ENCODE measurements around the gene ZPR1. TPM values are rescaled to one million over a fixed set of nuclear protein-coding genes. Genes with fewer than 3 reads are reported as not detected.

Gene ZPR1
- total and polyA plus RNA-seq, 2 donors (not counting 1 experiment from before 2014, with no cell fraction given) = 17.9 to 63.1 TPM

DNA sequence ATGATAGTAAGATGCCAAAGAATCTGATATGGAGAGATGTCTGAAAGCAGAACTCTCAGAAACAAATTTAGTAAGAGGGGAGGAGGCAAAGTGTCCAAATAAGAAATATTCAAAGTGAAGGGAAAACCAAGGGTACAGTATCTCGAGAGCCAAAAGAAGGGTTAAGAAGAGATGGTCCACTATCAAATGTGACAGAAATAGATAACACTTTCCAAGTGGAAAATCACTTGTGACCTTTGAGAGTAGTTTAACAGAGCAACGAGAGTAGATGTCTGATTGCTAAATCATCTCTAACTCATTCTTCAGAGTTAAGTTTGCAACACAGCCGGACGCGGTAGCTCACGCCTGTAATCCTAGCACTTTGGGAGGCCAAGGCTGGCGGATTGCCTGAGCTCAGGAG lies 10.8 kb downstream of the ZPR1 start:
- ChIA-PET CTCF (interaction anchor here (1.2 kb wide), 1 partner anchor 10 kb away, joined by 4 read pairs; no protein-coding TSS in a partner anchor), POLR2A (no interaction called here)
- Histone ChIP-seq H3K27ac (ENCODE audit: low read length in 2 of 2) (no peak overlapping the region), H2AFZ (ENCODE audit: insufficient read depth, low read depth, low read length, poor library complexity, severe bottlenecking) (no peak overlapping the region), H3K79me2 (ENCODE audit: control insufficient read depth, insufficient read depth, low read length) (peaks cover 7% of the 10 kb centered on the region), H3K36me3 (replicated peaks in 1 of 2; ENCODE audit: control extremely low read depth in 1 of 2, control insufficient read depth in 1 of 2, extremely low read depth in 1 of 2, insufficient read depth in 2 of 2, low read length in 1 of 2) (peaks cover 6 to 51% of the 10 kb centered on the region in 2 experiments), H3K27me3 (replicated peaks in 1 of 4; ENCODE audit: control extremely low read depth in 1 of 4, control insufficient read depth in 3 of 4, insufficient read depth in 4 of 4, low read length in 3 of 4) (no peaks in the 10 kb centered on the region), H3K4me3 (ENCODE audit: control extremely low read depth in 1 of 5, extremely low read depth in 1 of 5, insufficient read depth in 1 of 5, low read depth in 2 of 5, low read length in 4 of 5) (no peak overlapping the region), H3K4me2 (replicated peaks; ENCODE audit: low read depth, low read length, poor library complexity, severe bottlenecking) (no peak overlapping the region), H3K9ac (ENCODE audit: low read length) (no peak overlapping the region), H3K9me3 (ENCODE audit: control extremely low read depth in 1 of 3, control insufficient read depth in 2 of 3, insufficient read depth in 1 of 3, low read length in 2 of 3) (no peaks in the 10 kb centered on the region), H4K20me1 (ENCODE audit: control insufficient read depth, insufficient read depth, low read length, poor library complexity, severe bottlenecking) (no peaks in the 10 kb centered on the region), H3K4me1 (ENCODE audit: control insufficient read depth in 2 of 2, insufficient read depth in 2 of 2, low read length in 2 of 2) (peaks cover 10 to 15% of the 10 kb centered on the region in 2 donors)
- 98% methylated on average over 5 of the region's 7 CpGs for WGBS (ENCODE audit: insufficient coverage)
- no peak for TF ChIP-seq EZH2 (IDR thresholded peaks at IDR 0.05; ENCODE audit: borderline replicate concordance, insufficient read depth, low read depth, low read length, poor library complexity, severe bottlenecking)
- TF ChIP-seq, protein P1, sequence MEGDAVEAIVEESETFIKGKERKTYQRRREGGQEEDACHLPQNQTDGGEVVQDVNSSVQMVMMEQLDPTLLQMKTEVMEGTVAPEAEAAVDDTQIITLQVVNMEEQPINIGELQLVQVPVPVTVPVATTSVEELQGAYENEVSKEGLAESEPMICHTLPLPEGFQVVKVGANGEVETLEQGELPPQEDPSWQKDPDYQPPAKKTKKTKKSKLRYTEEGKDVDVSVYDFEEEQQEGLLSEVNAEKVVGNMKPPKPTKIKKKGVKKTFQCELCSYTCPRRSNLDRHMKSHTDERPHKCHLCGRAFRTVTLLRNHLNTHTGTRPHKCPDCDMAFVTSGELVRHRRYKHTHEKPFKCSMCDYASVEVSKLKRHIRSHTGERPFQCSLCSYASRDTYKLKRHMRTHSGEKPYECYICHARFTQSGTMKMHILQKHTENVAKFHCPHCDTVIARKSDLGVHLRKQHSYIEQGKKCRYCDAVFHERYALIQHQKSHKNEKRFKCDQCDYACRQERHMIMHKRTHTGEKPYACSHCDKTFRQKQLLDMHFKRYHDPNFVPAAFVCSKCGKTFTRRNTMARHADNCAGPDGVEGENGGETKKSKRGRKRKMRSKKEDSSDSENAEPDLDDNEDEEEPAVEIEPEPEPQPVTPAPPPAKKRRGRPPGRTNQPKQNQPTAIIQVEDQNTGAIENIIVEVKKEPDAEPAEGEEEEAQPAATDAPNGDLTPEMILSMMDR (IDR thresholded peaks at IDR 0.05) = no peak
- intact Hi-C loops (cut with micrococcal nuclease) = no loop called here
- peaks cover 17% of the 10 kb centered on the region for H3K4me1 Mint-ChIP-seq
- no peak overlapping the region for H3K27ac Mint-ChIP-seq
- ATAC-seq (ENCODE audit: low read depth) (no peak), DNase-seq (no peak)
- no peak overlapping the region for H3K4me3 Mint-ChIP-seq
- H3K27me3 Mint-ChIP-seq = no peaks in the 10 kb centered on the region
- H3K9me3 Mint-ChIP-seq (ENCODE audit: insufficient read depth) = no peaks in the 10 kb centered on the region

DNA sequence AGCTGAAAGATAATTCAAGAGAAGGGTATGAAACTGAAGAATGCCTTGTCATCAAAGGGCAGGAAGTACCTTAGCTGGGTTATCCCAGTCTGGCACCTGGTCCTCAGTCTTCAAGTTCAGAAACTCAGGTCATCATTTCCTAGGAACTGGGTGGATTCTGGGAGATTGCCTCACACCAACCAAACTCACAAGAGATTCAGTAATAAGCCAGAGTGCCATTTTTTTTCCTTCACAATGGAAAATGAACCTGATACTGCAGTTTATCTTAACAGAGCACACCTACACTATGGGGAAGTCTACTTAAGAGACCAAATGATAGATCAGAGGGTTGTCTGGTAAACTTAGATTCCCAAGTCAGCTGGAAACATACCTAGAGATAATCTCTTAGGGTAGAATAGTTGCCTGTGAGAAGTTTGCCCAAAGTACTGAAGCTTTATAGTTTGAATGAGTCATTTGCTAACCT lies 11.3 kb downstream of the ZPR1 start:
- peaks cover 21% of the 10 kb centered on the region for H3K4me1 Mint-ChIP-seq
- no peak overlapping the region for H3K4me3 Mint-ChIP-seq
- H3K4me2 ChIP-seq (replicated peaks; ENCODE audit: low read depth, low read length, poor library complexity, severe bottlenecking) = no peak overlapping the region
- H3K27me3 Mint-ChIP-seq = no peaks in the 10 kb centered on the region
- peak overlapping the region in 1 of 2 donors; percentile 39 for H3K27ac ChIP-seq (ENCODE audit: low read length in 2 of 2)
- no peaks in the 10 kb centered on the region for H4K20me1 ChIP-seq (ENCODE audit: control insufficient read depth, insufficient read depth, low read length, poor library complexity, severe bottlenecking)
- H3K27ac Mint-ChIP-seq = no peak overlapping the region
- H3K79me2 ChIP-seq (ENCODE audit: control insufficient read depth, insufficient read depth, low read length) = peaks cover 12% of the 10 kb centered on the region
- H3K36me3 ChIP-seq (replicated peaks in 1 of 2; ENCODE audit: control extremely low read depth in 1 of 2, control insufficient read depth in 1 of 2, extremely low read depth in 1 of 2, insufficient read depth in 2 of 2, low read length in 1 of 2) = peaks cover 6 to 48% of the 10 kb centered on the region in 2 experiments
- H3K27me3 ChIP-seq (replicated peaks in 1 of 4; ENCODE audit: control extremely low read depth in 1 of 4, control insufficient read depth in 3 of 4, insufficient read depth in 4 of 4, low read length in 3 of 4) = no peaks in the 10 kb centered on the region
- DNase-seq (no peak), ATAC-seq (ENCODE audit: low read depth) (no peak)
- no peaks in the 10 kb centered on the region for H3K9me3 Mint-ChIP-seq (ENCODE audit: insufficient read depth)
- no peak overlapping the region for H3K9ac ChIP-seq (ENCODE audit: low read length)
- no peaks in the 10 kb centered on the region for H3K9me3 ChIP-seq (ENCODE audit: control extremely low read depth in 1 of 3, control insufficient read depth in 2 of 3, insufficient read depth in 1 of 3, low read length in 2 of 3)
- CTCF ChIA-PET = interaction anchor here (1.2 kb wide), 1 partner anchor 10 kb away, joined by 4 read pairs; no protein-coding TSS in a partner anchor
- H3K4me3 ChIP-seq (ENCODE audit: control extremely low read depth in 1 of 5, extremely low read depth in 1 of 5, insufficient read depth in 1 of 5, low read depth in 2 of 5, low read length in 4 of 5) = no peak overlapping the region
- POLR2A ChIA-PET = no interaction called here
- peaks cover 15 to 20% of the 10 kb centered on the region in 2 donors for H3K4me1 ChIP-seq (ENCODE audit: control insufficient read depth in 2 of 2, insufficient read depth in 2 of 2, low read length in 2 of 2)
- intact Hi-C loops (cut with micrococcal nuclease) = no loop called here
- H2AFZ ChIP-seq (ENCODE audit: insufficient read depth, low read depth, low read length, poor library complexity, severe bottlenecking) = no peak overlapping the region
- TF ChIP-seq, protein P1 (IDR thresholded peaks at IDR 0.05) = no peak
- no peak for TF ChIP-seq EZH2 (IDR thresholded peaks at IDR 0.05; ENCODE audit: borderline replicate concordance, insufficient read depth, low read depth, low read length, poor library complexity, severe bottlenecking)
